ENCODE results near the gene KCNH5. TPM values are rescaled to one million over a fixed set of nuclear protein-coding genes. Genes with fewer than 3 reads are reported as not detected.

The KCNH5 gene
- polyA plus RNA-seq, 2 of the 4 experiments (the other 2 are of a cell fraction): 0.01 TPM; not detected in 1

DNA sequence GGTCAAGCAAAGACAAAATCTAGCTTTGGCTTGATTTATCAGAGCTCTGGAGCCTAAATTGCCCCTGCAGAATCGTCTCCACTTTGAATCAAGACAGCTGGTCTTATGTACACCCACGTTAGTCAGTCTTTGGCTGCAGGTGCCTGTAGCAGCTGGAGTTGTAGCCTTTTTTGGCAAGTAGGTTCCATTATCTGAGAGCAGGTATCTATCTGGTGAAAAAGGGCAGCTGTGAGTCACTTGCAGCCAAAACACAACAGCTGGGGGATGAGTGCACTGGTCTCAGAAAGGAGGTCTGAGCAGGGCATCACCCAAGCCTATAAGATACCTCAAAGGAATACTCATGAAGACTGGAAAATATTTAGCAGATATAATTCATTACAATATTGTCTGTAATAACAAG lies 43.6 kb upstream of the KCNH5 start:
- Histone ChIP-seq H3K4me3 (no peak overlapping the region), H3K27ac (no peak overlapping the region), H3K4me1 (no peaks in the 10 kb centered on the region), H3K9me3 (no peaks in the 10 kb centered on the region), H3K4me2 (no peak overlapping the region)
- FAIRE-seq (no peak), DNase-seq (ENCODE audit: low read depth in 1 of 2, low spot score in 1 of 2) (no peak), ATAC-seq (no peak)
- ChIA-PET CTCF (interaction anchor here (0.9 kb wide), 1 partner anchor 25 kb away, joined by 3 read pairs; no protein-coding TSS in a partner anchor), POLR2A (no interaction called here)
- 0% methylated on average over 2 of the region's 2 CpGs for WGBS (ENCODE audit: missing lambda C conversion rate)
- no peak for TF ChIP-seq ESRRA (IDR thresholded peaks at IDR 0.05; ENCODE audit: borderline replicate concordance, low read length)
- TF ChIP-seq ZNF302 (CRISPR knock-in tag; IDR thresholded peaks at IDR 0.05): no peak
- TF ChIP-seq POLR2AphosphoS2 (conservative IDR thresholded peaks at IDR 0.05; ENCODE audit: low read length): no peak
- no peak for TF ChIP-seq FOSL2 (IDR thresholded peaks at IDR 0.05)
- TF ChIP-seq FOSL2 (CRISPR knock-in tag; IDR thresholded peaks at IDR 0.05): no peak
- no peak for TF ChIP-seq TP53 (CRISPR knock-in tag; IDR thresholded peaks at IDR 0.05)
- no peak for TF ChIP-seq CHD2 (IDR thresholded peaks at IDR 0.05; ENCODE audit: low read length, partially characterized antibody)
- no peak for TF ChIP-seq SREBF2 (IDR thresholded peaks at IDR 0.05)
- no peak for TF ChIP-seq CBX2 (IDR thresholded peaks at IDR 0.05; ENCODE audit: borderline replicate concordance, low read depth)
- TF ChIP-seq FOXS1 (CRISPR knock-in tag; IDR thresholded peaks at IDR 0.05): no peak
- no peak for TF ChIP-seq HEYL (CRISPR knock-in tag; IDR thresholded peaks at IDR 0.05)
- no peak for TF ChIP-seq SMC3 (IDR thresholded peaks at IDR 0.05)
- no peak for TF ChIP-seq MAFK (IDR thresholded peaks at IDR 0.05; ENCODE audit: partially characterized antibody)

DNA sequence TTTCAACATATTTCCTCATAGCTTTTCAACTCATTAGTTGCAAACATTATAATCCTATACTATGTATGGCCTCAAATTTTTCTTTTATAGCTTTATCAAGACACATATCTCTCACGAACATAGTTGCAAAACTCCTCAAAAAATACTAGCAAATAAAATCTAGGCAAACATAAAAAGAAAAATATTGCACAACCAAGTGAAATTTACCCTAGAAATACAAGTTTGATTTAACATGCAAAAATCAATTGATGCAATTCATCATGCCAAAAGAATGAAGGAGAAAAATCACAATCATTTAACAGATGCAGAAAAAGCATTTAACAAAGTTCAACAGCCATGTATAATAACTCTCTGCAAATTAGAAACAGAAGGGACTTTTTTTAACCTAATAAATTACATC lies 33.3 kb upstream of the KCNH5 start:
- CTCF ChIA-PET: no interaction called here
- DNase-seq (ENCODE audit: low read depth in 1 of 2, low spot score in 1 of 2): no peak

DNA sequence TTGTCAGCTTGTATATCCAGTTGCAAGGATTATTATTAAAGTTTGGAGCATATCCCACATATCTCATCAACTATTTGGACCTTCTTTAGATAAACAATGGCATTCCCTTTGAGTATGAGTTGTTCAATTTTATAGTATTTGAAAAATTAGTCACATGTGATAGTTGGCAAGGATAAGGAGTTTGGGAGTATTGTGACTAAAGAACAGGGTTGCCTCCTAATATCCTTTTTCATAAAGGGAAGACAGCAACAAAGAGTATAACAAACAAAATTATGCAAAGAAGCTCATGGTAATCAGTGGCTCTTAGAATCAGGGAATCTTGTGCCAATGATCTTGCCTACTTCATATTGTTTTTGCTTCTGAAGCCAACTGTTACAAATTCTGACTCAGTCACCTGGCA lies 31.2 kb upstream of the KCNH5 start:
- Histone ChIP-seq H3K4me3 (no peak overlapping the region), H3K4me2 (no peak overlapping the region), H3K9me3 (no peaks in the 10 kb centered on the region), H3K27ac (no peak overlapping the region), H3K4me1 (no peaks in the 10 kb centered on the region)
- ATAC-seq (no peak), FAIRE-seq (no peak), DNase-seq (ENCODE audit: low read depth in 1 of 2, low spot score in 1 of 2) (no peak)
- ChIA-PET POLR2A (no interaction called here), CTCF (no interaction called here)
- TF ChIP-seq NR3C1 (IDR thresholded peaks at IDR 0.05) (no peak), RCOR1 (IDR thresholded peaks at IDR 0.05; ENCODE audit: low read depth, low read length) (no peak), MAFK (IDR thresholded peaks at IDR 0.05; ENCODE audit: partially characterized antibody) (no peak), EHMT2 (IDR thresholded peaks at IDR 0.05; ENCODE audit: low read depth) (no peak), ESRRA (IDR thresholded peaks at IDR 0.05; ENCODE audit: borderline replicate concordance, low read length) (no peak), ZSCAN20 (CRISPR knock-in tag; IDR thresholded peaks at IDR 0.05) (no peak), FOSL2 (IDR thresholded peaks at IDR 0.05) (no peak), FOSL2 (CRISPR knock-in tag; IDR thresholded peaks at IDR 0.05) (no peak)
- TF ChIP-seq, protein P1, sequence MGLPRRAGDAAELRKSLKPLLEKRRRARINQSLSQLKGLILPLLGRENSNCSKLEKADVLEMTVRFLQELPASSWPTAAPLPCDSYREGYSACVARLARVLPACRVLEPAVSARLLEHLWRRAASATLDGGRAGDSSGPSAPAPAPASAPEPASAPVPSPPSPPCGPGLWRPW (IDR thresholded peaks at IDR 0.05): no peak
- TF ChIP-seq, protein P2, sequence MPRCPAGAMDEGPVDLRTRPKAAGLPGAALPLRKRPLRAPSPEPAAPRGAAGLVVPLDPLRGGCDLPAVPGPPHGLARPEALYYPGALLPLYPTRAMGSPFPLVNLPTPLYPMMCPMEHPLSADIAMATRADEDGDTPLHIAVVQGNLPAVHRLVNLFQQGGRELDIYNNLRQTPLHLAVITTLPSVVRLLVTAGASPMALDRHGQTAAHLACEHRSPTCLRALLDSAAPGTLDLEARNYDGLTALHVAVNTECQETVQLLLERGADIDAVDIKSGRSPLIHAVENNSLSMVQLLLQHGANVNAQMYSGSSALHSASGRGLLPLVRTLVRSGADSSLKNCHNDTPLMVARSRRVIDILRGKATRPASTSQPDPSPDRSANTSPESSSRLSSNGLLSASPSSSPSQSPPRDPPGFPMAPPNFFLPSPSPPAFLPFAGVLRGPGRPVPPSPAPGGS (IDR thresholded peaks at IDR 0.05): no peak

More for the DNA sequence above, 33.3 kb upstream of the KCNH5 start:
- no peaks in the 10 kb centered on the region for H3K4me1 ChIP-seq
- no peak for ATAC-seq
- 2% methylated on average over 1 of the region's 1 CpG for WGBS (ENCODE audit: missing lambda C conversion rate)
- TF ChIP-seq EHMT2 (IDR thresholded peaks at IDR 0.05; ENCODE audit: low read depth) (no peak), NFE2L2 (conservative IDR thresholded peaks at IDR 0.05; ENCODE audit: low read length) (no peak), CTCF (IDR thresholded peaks at IDR 0.05) (no peak)
- TF ChIP-seq, protein P3, sequence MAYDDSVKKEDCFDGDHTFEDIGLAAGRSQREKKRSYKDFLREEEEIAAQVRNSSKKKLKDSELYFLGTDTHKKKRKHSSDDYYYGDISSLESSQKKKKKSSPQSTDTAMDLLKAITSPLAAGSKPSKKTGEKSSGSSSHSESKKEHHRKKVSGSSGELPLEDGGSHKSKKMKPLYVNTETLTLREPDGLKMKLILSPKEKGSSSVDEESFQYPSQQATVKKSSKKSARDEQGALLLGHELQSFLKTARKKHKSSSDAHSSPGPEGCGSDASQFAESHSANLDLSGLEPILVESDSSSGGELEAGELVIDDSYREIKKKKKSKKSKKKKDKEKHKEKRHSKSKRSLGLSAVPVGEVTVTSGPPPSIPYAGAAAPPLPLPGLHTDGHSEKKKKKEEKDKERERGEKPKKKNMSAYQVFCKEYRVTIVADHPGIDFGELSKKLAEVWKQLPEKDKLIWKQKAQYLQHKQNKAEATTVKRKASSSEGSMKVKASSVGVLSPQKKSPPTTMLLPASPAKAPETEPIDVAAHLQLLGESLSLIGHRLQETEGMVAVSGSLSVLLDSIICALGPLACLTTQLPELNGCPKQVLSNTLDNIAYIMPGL (CRISPR knock-in tag; IDR thresholded peaks at IDR 0.05; ENCODE audit: borderline replicate concordance): no peak
- no peak overlapping the region for H3K4me2 ChIP-seq
- FAIRE-seq: no peak
- POLR2A ChIA-PET: no interaction called here
- H3K27ac ChIP-seq: no peak overlapping the region
- H3K4me3 ChIP-seq: no peak overlapping the region
- no peaks in the 10 kb centered on the region for H3K9me3 ChIP-seq

Data from A549 (cell line).